ENCODE data around the gene ZKSCAN4.

ZKSCAN4 gene

DNA sequence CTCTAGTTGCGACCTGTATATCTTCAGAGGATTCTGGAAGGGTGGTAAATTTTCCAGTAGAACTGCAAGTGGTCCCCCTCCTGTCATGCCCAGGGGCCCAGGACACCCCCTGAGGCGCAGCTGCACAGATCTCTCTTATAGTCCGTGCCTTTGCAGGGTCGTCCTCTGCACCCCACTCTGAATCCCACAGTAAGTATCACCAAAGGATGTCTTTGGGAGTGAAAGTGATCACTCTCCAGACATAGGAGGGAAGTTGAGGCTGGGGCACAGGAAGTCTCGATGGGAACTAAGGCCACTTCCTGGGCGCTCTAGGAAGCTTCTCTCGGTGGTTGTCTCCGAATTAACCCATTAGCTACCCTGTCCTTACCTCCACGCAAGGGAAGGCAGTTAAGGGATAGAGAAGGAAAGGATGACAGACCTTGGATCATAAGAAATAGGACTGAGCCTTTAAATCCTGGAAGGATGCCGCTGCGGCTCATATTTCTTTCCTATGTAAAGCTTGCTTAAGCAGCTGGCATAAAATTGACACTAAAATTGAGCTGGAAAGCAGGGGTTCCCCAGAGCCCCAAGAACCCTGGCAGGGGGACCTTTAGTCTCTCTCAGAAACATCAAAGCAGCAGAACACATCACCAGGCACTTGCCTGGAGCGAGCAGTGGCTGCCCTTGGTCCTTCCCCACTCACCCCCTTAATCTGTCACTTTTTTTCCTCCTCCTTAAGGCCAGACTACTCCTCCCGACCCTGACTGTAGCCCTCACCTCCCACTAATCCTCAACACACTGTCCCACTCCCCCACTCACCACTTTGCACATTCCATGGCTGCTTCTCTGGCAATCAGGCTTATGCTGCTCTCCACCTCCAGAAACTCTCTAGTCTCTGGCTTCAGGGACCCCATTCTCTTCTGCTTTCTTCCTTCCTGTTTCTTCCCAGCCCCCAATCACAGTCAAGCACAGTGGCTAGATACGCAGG lies at the start of gene ZKSCAN4:
ZKSCAN4 (minus strand) TSS at position 261 of the 967 bp plus-strand sequence. CDS start 289 bp downstream, outside the sequence.
- DNase-seq = peak; percentile 90

GRCh38 chr6:28296520-28297060 lies 44.5 kb upstream of the ZKSCAN4 start:
- no peak for DNase-seq

DNA sequence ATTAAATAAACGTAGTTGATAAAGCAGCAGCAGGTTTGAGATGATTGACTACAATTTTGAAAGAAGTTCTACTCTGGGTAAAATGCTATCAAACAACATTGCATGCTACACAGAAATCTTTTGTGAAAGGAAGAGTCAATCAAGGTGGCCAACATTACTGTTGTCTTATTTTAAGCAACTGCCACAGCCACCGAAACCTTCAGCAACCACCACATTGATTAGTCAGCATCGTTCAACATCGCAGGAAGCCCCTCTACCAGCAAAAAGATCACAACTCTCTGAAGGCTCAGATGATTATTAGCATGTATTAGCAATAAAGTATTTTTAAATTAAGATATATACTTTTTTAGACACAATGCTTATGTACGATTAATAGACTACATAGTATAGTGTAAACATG lies 43.3 kb upstream of the ZKSCAN4 start:
- no peak for DNase-seq

DNA sequence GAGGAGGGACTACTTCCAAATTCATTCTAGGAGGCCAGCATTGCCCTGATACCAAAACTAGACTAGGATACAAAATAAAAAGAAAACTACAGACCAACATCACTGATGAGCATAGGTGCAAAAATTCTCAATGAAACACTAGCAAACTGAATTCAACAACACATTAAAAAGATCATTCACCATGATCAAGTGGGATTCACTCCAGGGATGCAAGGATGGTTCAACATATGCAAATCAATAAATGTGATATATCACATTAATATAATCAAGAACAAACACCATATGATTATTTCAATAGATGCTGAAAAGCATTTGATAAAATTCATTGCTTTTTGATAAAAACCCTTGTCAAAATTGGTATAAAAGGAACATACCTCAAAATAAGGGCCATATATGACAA lies 39.5 kb upstream of the ZKSCAN4 start:
- no peak for DNase-seq

DNA sequence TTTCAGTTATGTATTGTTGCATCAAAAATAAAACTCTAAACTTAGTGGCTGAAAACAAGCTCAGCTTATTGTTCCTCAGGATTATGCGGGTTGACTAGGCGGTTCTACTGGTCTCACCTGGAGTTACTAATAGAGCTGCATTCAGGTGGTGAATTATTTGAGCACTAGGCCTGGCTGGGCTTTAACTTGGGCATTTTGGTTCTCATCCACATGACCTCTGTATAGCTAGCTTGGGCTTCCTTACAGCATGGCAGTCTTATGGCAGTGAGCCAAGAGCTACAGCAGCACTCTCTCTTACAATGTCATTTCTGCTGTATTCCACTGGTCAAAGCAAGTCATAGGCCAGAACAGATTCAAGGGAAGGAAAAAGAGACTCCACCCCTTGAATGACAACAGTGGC lies 30.9 kb upstream of the ZKSCAN4 start:
- DNase-seq = no peak

GRCh38 chr6:28281288-28282064 lies 29.4 kb upstream of the ZKSCAN4 start, which contains the start of gene PGBD1:
Gene PGBD1, plus strand, starts transcription at chr6:28281572. Its CDS starts 2,242 bp downstream, at chr6:28283814.
- DNase-seq = peak; percentile 72

DNA sequence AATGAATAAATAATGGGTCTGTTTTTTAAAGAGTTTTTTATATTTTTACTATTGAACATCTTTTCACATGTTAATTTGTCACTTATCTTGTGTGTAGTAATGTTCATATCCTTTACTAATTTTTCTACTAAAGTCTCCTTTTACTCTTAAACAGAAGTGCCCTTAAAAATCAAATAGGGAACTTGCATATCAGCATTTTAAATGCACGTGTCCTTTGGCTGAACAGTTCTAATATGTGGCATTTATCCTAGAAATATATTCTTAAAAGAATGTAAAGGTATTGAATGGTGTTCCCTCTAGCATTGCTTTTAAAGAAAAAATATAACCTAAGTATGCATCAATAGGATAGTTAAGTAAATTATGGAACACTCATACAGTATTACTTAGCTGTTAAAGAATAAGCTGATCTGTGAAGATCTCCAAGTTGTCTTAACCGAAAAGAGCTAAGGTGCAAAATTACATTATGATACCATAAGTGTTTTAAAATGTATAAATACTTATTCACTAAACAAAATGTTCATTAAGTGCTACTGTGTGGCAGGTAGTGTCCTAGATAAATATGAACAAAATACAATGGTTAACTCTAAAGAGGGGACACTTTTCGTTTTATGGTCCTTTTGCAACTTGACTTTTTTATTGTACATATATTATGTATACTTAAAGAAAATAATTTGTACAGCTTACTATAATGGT lies 28.7 kb upstream of the ZKSCAN4 start:
- DNase-seq = no peak

DNA sequence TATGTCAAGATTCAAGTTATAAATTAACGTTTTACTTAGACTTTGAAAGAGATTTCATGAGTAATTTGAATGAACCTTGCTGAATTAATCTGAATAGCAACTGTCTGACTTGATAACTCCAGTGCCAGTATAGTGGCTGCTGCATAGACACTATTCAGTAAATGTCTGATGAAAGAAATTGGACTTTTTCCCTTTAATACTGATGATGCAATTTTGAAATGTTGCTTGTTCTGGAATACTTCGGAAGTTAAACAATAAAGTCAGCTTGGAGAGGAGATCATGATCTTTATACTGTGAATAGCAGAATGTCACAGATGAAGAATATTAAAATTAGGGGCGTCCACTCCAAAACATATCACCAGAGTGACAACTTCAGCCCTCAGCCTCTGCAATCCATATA lies 25.7 kb upstream of the ZKSCAN4 start:
- no peak for DNase-seq

DNA sequence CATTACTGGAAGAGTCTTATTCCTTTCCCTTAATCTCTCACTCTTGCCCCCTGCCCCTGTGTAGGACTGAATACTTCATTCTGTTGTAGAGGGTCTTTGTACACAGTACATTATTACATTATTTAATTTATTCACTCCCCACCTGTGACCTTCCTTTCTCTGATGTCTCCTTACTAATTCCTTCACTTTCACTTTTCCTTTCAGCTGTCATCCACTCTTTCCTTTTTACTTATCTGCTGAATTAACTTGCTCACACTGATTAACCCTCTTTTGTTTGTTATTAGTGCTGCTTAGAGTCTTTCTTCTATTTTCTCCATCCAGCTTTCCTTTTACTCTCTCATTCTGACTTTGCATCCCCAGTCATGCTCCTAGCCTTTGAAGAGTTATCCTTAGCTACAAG lies 22.8 kb upstream of the ZKSCAN4 start:
- DNase-seq = no peak

DNA sequence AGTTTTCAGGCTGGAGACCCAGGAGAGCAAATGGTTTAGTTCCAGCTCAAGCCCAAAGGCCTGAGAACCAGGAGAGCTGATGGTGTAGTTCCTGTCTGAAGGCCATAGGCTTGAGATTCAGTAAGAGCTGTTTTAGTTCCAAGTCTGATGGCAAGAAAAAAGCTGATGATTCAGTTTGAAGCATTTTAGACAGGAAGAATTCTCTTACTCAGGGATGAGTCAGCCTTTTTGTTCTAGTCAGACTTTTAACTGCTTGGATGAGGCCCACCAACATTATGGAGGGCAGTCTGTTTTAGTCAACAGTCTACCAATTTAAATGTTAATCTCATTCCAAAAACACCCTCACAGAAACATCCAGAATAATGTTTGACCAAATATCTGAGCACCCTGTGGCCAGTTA lies 17.4 kb upstream of the ZKSCAN4 start:
- DNase-seq = peak; percentile 86

GRCh38 chr6:28267695-28268059 lies 15.6 kb upstream of the ZKSCAN4 start:
- no peak for DNase-seq

DNA sequence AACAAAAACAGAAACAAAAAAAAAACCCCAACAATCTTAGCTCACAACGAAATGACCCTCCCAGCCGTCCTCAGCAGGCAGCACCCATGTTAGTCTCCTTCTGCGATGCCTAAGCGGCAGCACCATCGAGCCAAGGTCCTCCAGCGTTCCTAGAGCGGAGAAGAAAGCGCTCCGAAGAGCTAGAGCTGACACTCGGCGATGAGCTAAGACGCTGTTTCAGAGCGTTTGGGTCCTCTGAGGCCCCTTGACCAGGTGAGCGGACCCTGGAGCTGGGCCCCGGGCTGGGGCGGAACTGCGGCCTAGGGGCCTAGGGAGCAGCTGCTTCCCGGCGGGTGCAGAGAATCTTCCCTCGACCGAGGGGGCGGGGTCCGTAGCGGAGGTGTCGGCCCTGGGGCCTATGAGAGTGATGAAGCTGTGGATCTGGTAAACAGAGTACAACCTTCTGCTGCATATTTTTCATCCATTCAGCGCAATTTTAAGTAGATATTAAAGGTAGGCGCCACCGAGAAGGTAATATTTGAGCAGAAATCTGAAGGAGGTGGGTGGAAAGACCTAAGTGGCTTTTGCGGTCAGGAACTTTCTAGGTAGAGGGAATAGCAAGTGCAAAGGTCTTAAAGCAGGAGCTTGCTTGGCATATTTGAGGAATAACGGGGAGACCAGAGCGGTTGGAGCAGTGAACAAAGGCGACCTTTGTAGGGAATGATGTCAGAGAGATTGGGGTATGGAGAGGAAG lies 15.1 kb upstream of the ZKSCAN4 start, which contains the start of gene ZSCAN26:
ZSCAN26 (plus strand) TSS at position 182 of the 733 bp plus-strand sequence. CDS start 4,777 bp downstream, outside the sequence.
- DNase-seq = peak; percentile 87

DNA sequence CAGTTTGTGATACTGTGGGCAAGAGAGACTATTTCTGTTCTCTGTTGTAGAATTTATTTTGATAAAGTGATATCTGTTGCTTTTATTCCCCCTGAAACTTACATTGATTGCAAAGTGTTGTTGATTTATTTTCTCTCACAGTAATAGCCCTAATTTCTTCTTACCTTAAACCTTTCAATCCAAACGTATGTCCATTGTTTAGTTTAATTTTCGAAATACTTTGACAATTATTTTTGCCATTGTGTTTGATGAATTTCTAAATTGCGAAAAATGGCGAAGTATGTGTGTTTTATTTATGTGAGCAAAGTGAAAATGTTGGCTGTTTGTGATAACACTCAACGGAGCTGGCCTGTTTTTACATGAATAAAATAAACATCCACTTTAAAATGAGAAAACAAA lies 14.5 kb upstream of the ZKSCAN4 start:
- no peak for DNase-seq

DNA sequence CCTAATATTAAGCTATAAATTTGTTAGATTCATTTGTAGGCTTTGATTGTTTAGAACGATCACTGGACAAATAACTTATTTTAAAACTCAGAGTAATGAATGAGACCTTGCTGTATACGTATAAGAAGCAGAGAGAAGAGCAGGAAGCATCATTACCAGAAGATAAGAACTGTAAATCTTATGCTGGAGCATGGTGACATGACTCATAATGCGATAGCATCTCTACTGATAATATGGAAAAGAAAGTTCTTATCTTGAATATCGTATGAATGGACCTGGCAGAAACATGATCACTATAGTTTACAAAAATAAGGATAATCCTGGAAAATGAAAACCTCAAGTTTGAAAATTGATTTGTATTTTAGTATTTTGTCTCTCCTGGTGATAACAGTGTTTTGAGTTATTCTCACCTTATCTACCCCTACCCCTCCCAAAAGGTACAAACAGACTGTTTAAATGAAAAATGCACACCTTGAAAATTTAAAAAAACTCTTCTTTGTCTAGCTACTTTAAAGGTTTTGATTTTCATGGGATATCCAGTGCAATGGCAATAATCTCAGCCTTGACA lies 12.8 kb upstream of the ZKSCAN4 start:
- no peak for DNase-seq

DNA sequence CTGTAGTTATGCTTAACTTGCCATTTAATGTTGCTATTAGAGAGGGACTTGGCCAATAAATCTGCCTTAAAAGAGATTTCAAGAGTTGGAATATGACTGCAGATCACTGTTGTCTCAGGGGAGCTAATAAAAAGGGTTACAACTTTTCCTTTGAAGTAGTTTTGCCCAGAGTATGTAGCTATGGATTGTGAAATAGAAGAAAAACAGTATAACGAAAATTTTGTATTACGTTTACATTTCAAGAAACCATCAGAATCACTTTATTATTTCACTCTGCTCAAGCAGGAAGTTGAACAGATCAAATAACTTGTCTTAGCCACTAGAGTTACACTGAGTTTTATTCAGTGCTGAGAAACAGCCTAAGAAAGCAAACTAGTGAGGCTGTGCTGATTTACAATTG lies 11.9 kb upstream of the ZKSCAN4 start:
- DNase-seq = no peak

- DNase-seq = peak; percentile 70
These were observed 7.1 kb upstream of the ZKSCAN4 start, which contains the start of gene NKAPL for GRCh38 chr6:28258877-28259777. Gene NKAPL, plus strand, starts transcription at chr6:28259297. Its CDS starts 75 bp downstream, at chr6:28259372.

DNA sequence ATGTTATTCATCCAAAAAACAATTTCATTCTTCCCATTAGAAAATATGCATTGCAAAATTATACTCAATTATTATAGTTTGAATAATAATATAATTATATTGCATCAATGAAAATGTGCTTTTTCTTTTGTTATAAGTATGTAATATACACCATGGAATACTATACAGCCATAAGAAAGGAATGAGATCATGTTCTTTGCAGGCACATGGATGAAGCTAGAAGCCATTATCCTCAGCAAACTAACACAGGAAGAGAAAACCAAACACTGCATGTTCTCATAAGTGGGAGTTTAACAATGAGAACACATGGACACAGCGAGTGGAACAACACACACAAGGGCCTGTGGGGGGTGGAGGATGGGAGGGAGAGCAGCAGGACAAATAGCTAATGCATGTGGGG lies 5.0 kb upstream of the ZKSCAN4 start:
- DNase-seq = no peak

DNA sequence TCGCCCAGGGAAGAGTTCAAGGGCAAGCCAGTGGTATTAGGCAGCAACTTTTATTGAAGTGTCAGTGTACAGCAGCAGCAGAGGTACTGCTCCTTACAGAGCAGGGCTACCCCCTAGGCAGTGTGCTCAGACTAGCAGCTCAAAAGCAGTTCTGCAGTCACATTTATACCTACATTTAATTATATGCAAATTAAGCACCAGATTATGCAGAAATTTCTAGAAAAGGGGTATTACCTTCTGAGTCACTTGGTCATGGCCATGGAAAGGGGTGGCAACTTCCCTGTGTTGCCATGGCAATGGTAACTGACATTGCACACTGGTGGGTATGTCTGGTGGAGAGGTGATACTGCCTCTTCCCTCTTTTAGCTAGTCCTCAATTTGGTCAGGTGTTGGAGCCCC lies 2.1 kb upstream of the ZKSCAN4 start:
- no peak for DNase-seq

DNA sequence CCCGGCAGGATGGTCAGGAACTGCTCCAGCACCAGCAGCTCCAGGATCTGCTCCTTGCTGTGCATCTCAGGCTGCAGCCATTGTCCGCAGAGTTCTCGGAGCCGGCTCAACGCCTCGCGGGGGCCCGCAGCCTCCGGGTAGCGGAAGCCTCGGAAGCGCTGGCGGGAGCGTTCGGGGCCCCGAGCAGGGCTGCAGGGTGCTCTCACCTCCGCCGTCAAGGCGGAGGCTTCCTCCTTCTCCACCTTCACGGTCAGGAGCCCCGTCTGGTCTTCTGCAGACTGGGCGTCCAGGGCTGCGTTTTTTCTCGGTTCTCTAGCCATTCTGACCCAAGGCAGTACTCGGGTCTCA lies 434 bp downstream of the ZKSCAN4 start:
- DNase-seq = no peak

- no peak for DNase-seq
These were observed 1.3 kb downstream of the ZKSCAN4 start for GRCh38 chr6:28250747-28251146.

DNA sequence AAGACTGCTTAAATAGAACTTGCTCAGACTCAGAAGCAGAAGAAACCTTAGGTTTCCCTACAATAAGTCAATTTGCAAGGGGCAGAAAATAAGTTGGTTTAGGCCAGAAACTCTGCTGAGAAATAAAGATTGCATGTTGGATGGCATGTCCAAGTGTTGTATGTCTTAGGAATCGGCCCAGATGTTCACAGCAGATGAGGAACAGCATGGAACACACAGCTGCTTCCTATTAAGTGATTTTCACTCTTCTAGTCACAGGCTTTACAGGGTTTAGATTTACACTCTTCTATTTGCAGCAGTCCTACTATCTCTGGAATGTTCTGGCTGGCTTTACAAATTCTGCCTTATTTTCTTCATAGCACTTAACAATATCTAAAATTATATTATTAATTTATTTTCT lies 3.2 kb downstream of the ZKSCAN4 start:
- DNase-seq = no peak
